NCI-H345 treated with DMSO at 0.1 percent for 48 hours (cell line): ENCODE data around the gene CNTROB.

ENCODE experiments used
- DNase-seq: peaks from one replicate; lab custom pipeline; 2025; ENCODE audit not compliant: unreplicated experiment; lab: John Stamatoyannopoulos, UW

CNTROB gene

GRCh38 chr17:7909089-7909488 lies 22.9 kb upstream of the CNTROB start:
- no peak for DNase-seq

DNA sequence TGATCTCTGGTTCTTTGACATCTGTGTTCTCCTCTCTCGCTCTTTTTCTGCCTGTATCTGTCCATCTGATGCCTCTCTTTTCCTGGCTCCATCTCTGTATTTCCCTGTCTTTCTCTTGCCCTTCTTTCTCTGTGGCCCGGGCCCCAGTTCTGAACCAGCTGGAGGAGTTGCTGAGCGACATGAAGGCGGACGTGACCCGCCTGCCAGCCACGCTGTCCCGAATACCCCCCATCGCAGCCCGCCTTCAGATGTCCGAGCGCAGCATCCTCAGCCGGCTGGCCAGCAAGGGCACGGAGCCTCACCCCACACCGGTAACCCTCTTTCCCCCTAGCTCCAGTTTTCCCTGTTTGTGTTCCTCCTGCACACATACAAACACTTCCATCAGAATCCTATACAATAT lies 21.7 kb upstream of the CNTROB start:
- DNase-seq, result no peak

DNA sequence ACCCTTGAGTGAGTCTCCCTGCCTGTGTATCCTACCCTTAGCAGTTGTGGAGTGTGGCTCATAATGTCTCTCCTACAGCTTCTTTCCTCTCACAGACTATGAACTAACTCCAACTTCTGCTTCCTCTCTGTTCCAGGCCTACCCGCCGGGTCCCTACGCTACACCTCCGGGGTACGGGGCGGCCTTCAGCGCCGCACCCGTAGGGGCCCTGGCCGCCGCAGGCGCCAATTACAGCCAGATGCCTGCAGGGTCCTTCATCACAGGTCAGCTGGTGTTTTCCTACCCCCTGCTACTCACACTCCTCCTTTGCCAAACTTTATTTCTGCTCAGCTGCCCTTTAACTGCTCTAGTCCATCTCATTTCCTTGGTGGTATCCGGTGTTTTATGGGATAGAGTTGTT lies 21.3 kb upstream of the CNTROB start:
- DNase-seq, result no peak

DNA sequence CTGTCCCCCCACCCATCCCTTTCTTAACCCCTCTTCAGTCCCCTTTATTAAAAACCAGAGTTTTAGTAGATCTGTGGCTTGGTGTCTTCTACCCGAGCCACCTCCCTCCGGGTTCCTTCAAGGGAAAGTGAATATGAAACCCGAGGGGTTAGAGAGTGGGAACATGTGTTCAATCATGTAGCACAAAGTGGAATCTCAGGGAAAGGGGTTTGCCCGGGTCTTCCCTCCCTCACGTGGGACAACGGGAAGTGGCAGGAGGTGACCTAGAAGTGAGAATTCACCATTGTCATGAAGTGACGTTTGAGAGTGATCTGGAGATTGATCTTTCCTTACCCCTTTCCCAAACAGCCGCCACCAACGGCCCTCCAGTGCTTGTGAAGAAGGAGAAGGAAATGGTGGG lies 20.9 kb upstream of the CNTROB start:
- no peak for DNase-seq

DNA sequence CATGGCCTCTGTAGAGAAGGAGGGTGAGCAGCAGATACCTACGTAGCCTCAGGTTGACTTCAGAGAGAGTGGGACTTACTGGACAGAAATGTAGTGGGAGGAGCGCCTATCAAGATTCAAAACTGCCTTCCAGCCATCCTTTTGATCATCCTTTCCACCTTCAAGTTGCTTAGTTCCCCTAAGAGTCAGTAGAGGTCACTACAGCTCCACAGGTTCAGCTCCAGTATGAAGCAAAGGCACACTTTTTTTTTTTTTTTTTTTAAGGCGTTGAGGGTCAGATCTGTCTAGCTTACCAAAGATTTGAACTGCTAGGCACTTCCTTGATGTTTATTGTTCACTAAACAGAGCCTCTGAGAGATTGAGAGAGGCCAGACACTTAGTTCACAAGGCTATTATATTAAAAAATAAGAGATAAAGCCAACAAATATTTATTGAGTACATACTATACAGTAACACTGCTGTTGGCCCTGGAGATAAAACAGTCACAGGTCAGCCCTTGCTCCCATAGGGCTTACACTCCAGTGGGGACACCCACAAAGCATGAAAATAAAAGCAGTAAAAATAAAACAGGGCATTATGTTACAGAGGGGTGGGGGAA lies 19.0 kb upstream of the CNTROB start:
- DNase-seq, result peak; percentile 17

DNA sequence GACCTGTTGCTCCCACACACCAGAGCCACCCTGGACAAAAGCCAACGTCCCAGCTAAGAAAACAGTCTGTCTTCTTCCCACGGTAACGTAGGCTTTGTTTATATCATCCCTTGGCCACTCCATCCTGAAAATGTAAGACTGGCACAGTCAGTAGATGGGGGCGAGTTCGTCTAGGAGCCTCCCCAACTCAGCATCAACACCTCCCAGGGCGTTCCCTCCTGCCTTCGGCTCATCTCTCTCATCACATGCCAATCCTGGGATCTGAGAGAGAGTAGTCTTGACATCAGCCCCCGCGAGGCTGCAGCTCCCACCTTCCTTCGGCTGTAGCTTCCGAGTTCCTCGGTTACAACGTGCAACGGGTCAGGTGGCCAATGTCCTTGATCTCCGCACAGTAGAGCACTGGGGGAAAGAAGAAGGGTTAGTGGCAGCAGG lies 16.8 kb upstream of the CNTROB start:
- DNase-seq, result no peak

DNA sequence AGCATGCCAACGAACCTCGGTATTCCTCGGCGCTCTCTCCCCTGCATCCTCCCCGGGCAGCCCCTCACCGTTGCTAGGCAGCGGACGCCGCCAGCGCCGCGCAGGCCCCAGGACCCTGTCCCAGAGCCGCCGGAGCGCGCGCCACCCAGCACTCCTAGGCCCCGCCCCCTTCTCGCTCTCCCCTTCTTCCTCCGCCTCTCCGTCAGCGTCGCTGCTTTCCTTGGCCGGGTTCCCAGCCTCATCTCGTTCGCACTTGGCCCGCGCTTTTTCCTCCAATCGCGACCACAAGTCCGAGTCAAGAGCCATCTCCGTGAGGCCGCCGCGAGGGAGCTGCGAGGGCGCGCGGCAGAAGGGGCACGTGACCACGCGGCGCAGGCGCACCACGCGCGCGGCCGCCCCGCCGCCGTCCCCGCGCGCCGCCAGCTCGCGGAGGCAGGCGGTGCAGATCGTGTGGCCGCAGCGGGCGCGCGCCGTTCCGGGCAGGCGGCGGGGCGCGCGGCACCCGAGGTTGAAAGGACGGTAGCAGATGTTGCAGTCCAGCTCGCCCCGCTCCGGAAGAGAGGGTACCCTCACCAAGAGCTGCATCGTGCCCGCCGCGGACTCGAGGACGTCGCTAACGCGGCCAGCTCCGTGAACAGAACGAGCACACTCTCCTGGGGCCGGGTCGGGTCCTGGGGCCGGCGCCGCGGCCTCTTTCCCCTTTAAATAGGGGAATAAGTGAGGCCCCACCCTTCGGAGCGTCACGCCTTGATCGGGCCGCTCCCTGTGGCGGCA lies 16.2 kb upstream of the CNTROB start, which contains the start of gene RNF227:
RNF227 (minus strand) TSS at position 679 of the 774 bp plus-strand sequence; CDS start at position 585, 94 bp downstream.
- DNase-seq, result peak; percentile 79

- DNase-seq, result no peak
These were observed 15.7 kb upstream of the CNTROB start for GRCh38 chr17:7916385-7916682.

DNA sequence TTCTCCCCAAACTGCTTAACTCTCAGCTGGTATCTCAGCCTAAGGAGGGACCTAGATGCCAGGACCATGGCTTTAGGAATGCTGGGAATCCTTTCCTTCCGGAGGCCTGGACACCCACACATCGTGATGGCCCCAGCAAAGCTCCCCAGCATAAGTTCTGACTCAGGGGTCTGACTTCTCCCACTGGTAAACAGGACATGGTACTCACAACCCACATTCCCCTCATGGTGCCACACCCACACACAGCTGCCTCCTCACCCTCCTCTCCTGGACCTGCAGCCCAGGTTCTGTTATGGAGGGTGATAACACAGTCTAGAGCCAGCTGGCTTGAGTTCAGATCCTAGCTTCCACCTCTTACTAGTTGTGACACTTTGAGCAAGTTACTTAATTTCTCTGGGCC lies 15.2 kb upstream of the CNTROB start:
- DNase-seq, result no peak

DNA sequence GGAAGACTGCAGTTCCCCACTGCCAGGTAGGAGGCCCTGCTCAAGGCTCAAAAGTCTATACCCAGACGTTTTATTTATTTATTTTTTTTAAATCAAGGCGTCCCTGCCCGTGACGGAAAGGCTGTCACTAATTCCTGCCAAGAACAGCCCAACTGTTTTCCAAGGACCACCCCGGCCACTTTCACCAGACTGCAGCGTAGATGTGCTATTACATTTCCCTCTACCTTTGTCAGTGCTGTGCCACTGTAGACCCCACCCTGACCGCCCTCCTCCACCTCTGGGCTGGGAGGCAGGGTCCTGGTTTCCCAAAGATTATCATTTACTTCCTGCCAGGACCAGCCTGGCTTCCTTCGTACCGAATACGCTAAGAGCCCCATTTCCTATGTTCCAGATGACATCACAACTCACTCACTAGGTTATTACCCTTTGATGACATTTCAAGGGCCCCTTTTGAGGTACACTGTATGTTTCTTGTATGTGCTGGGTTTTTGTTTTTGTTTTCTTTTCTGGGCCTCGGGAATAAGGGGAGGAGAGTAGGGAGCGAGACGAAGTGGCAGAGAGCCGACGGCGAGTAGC lies 9.6 kb upstream of the CNTROB start:
- DNase-seq, result no peak

DNA sequence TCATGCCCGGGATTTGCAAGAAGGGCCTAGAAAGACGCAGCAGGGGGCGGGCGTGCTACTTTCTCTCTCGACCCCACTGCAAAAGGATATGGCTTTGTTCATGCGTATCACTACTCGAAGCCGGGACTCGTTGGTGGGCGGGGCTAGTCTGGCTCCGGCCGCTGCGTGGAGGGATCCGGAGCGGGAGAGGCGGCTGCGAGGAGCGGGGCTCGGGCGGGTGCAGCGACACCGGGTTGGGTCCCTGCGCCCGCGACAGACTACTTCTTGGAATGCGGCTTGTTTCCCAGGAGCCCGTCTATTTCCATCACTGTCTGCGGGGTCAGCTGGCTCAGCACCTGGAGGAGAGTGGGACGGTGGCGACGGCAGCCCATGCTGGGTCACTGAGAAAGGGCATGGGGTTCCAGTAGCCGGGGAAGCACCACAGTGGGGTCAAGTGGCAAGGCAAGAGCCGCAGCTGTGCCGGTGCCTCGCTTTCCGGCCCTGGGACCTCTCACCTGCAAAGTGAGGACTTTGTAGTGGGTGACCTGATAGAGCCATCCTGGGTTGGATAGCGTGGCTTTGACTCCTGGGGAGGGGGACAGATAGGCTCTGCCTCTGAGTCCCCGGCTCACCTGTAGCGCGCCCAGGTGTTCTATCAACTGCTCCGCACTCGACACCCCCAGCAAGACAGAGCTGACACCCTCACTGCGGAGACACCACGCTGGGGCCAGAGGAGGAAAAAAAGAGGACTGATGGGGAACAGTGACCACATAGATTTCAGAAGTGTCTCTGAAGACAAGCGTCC lies 9.0 kb upstream of the CNTROB start:
- DNase-seq, result no peak

DNA sequence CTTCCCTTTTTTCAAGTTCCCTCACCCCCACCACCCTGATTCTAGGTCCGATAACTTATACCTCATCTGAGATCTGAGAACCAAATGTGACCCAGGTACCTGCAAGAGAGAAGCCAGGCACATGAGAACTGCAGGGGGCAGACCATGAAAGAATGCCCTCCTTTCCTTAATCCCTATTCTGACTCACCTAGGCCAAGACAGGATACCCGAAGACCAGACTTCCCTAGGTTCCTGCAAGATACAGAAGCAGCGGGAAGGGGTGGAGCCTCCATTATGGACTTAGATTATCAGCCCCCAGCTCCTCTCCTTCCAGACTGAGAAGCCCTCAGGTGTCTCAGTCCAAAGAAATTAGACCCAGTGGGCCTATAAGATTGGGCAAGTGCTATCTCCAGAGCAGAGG lies 4.4 kb upstream of the CNTROB start:
- DNase-seq, result no peak

- no peak for DNase-seq
These were observed 2.6 kb upstream of the CNTROB start, which contains the start of gene KCNAB3 for GRCh38 chr17:7929158-7930023. Gene KCNAB3, minus strand, starts transcription at chr17:7929856. Its CDS starts 421 bp downstream, at chr17:7929435.

DNA sequence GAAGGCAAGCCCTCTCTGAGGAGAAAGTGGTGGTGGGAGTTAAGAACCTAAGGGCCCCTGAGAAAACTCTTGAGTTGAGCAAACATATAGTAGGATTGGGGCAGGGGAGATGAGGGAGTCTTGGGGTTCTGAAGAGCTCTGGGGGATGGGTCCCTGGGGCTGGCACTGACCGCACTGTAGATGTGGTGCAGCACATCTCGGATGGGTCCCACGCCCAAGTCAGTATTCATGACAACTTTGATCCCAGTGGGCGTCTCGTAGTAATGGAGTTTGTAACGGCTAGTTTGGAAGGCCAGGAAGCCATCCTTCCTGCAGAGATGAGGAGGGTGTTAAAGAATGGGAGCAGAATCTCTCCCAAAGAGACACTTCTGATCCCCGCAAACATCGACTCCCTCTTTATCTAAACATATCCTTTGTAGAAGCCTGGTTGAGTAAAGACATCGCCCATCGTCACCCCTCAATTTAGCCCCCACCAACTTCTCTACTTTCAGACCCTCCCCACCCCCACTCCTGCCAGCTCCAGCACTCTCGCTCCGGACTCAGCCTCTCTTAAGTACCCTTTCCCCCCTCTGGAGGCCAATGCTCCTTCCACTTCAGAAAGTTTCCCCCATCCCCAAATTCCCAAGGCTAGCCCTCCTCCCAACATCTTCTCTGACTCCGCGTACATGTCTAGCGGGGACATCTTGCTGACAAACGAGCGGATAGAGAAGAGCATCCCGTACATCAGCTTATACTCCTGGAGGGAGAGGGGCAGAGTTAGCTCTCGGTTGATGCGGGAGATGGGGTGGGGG lies 970 bp upstream of the CNTROB start:
- no peak for DNase-seq

DNA sequence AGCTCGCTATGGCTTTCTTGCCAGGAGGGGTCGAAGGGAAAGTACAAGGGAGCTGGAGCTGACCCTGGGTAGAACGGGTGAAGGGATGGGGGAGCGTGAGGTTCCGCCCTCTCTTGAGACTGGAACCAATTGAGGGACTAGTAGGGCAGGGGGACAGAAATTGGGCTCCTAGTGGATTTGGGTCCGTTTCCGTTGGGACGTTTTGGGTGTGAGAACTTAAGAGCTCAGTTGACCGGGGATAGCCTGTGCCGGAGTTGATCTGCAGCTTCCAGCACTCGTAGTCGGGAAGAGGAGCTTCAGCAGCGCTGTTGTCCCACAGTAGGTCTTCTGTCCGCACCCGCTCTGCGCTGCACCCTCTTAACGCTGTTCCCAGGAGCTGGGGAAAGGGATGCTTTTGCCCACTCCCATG lies 481 bp downstream of the CNTROB start:
- DNase-seq, result no peak

DNA sequence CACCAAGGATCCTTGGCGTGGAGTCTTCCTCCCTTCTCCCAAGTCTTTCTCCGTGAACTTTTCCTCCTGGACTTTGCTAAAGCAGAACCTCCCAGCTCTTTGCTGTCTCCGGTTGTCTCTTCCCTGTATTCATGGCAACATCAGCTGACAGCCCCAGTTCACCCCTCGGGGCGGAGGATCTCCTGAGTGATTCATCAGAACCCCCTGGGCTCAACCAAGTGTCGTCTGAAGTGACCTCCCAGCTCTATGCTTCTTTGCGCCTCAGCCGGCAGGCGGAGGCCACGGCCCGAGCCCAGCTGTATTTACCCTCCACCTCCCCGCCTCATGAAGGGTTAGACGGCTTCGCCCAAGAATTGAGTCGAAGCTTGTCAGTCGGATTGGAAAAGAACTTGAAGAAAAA lies 943 bp downstream of the CNTROB start:
- DNase-seq, result no peak

- DNase-seq, result no peak
These were observed 3.9 kb downstream of the CNTROB start for GRCh38 chr17:7935859-7936258.

GRCh38 chr17:7940034-7940433 lies 8.0 kb downstream of the CNTROB start:
- DNase-seq, result no peak

DNA sequence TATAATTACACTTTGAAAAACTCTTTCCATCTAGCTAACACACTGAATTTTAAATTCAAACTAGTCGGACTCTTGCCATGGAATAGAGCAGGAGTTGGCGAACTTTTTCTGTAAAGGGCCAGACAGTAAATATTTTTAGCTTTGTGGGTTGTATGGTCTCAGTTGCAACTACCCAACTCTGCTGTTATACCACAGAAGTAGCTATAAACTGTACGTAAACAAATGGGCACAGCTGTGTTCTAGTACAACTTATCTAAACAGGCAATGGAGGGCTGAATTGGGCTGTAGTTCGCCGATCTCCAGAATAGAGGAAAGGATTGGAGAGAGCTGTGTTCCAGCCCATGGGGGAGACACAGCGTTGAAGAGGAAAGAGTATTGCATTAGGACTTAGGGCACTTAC lies 8.7 kb downstream of the CNTROB start:
- DNase-seq, result no peak

- no peak for DNase-seq
These were observed 11.3 kb downstream of the CNTROB start for GRCh38 chr17:7943291-7943690.
